M059J (cell line): Measurements from ENCODE around the gene PAXX. TPM values are rescaled to one million over a fixed set of nuclear protein-coding genes. Genes with fewer than 3 reads are reported as not detected.
"Not testable (repeated sequence)": the region's sequence is repeated elsewhere in the genome, so short reads cannot be mapped to it uniquely, and the experiment has no call there.

Experiments
- DNase-seq: peaks from one replicate; pipeline ENCODE4 v3.0.0-alpha.2; 2012; ENCODE audit warnings: low read depth
- total RNA-seq: library from RNA; depleted of rRNA; stranded (reverse); fragments of >200 nt; shearing (Covaris generic); gene quantifications from 2 replicates; pipeline ENCODE4 v1.2.3, GENCODE V29; 2014

Gene PAXX
- total RNA-seq, 1 experiment from 2014 or later, result 59.0 TPM

- no peak for DNase-seq
These were observed 10.4 kb downstream of the PAXX start for GRCh38 chr9:137002646-137003041.

- DNase-seq, result not testable (repeated sequence)
These were observed 12.1 kb downstream of the PAXX start for GRCh38 chr9:137004285-137004684.

- DNase-seq, result no peak
These were observed 14.1 kb downstream of the PAXX start for GRCh38 chr9:137006116-137007003.

- no peak for DNase-seq
These were observed 15.0 kb downstream of the PAXX start for GRCh38 chr9:137007108-137007815.

GRCh38 chr9:137007816-137008270 is 15.6 kb downstream of the PAXX start:
- DNase-seq, result no peak

- no peak for DNase-seq
These were observed 16.1 kb downstream of the PAXX start for GRCh38 chr9:137008312-137008711.

GRCh38 chr9:137009217-137009616 is 17.0 kb downstream of the PAXX start:
- no peak for DNase-seq

GRCh38 chr9:137009938-137010732 is 17.9 kb downstream of the PAXX start:
- no peak for DNase-seq

- no peak for DNase-seq
These were observed 18.9 kb downstream of the PAXX start for GRCh38 chr9:137011156-137011555.

GRCh38 chr9:137011907-137012675 is 19.9 kb downstream of the PAXX start:
- no peak for DNase-seq

- no peak for DNase-seq
These were observed 20.7 kb downstream of the PAXX start for GRCh38 chr9:137012694-137013570.

- no peak for DNase-seq
These were observed 21.3 kb downstream of the PAXX start for GRCh38 chr9:137013571-137013940.

GRCh38 chr9:137014166-137014565 is 21.9 kb downstream of the PAXX start:
- DNase-seq, result no peak

GRCh38 chr9:137014776-137015539 is 22.7 kb downstream of the PAXX start:
- no peak for DNase-seq

GRCh38 chr9:137015540-137015930 is 23.3 kb downstream of the PAXX start:
- no peak for DNase-seq

GRCh38 chr9:137015976-137016375 is 23.8 kb downstream of the PAXX start:
- DNase-seq, result no peak

GRCh38 chr9:137016436-137016835 is 24.2 kb downstream of the PAXX start:
- no peak for DNase-seq

GRCh38 chr9:137017071-137017470 is 24.8 kb downstream of the PAXX start:
- no peak for DNase-seq

- no peak for DNase-seq
These were observed 25.7 kb downstream of the PAXX start for GRCh38 chr9:137017791-137018497.
